ENCODE data around the gene CD320. TPM values are rescaled to one million over a fixed set of nuclear protein-coding genes. Genes with fewer than 3 reads are reported as not detected.

Gene CD320
- total RNA-seq, 1 experiment from 2014 or later = 88.0 TPM

DNA sequence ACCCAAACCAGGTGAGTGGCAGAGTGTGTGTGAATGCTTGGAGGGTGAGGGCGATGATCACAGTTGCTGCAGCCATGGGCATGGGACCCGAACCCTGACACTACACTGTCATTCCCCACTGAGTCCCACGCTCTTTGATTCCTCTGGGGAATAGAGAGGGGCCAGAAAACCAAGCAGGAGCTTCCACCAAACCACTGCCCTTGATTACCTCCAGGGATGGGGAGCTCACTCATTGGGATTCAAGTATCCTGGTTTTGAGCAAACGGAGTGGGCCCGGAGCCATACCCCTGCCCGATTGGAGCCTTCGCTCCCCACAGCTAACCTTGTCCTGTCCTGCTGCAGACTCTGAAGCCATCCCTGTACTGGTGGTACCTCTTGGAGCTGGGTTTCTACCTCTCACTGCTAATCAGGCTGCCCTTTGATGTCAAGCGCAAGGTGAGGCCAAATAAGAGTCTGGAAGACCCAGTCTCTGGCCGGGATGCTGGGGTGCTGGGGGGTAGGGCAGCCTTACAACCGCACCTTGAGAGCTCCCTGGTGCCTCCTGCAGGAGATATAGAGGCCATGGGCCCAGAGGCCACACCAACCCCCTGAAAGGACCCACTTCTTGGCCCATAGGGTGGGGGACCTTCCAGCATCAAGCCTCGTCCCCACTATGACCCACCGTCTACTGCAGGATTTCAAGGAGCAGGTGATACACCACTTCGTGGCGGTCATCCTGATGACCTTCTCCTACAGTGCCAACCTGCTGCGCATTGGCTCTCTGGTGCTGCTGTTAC, 51.7 kb downstream of the CD320 start:
- DNase-seq (ENCODE audit: extremely low read depth, low read depth) = no peak

GRCh38 chr19:8255426-8256125, 52.6 kb downstream of the CD320 start:
- DNase-seq (ENCODE audit: extremely low read depth, low read depth) = no peak

- DNase-seq (ENCODE audit: extremely low read depth, low read depth) = no peak
Observed at GRCh38 chr19:8254286-8255001, 53.7 kb downstream of the CD320 start.

GRCh38 chr19:8253678-8254077, 54.5 kb downstream of the CD320 start:
- no peak for DNase-seq (ENCODE audit: extremely low read depth, low read depth)

DNA sequence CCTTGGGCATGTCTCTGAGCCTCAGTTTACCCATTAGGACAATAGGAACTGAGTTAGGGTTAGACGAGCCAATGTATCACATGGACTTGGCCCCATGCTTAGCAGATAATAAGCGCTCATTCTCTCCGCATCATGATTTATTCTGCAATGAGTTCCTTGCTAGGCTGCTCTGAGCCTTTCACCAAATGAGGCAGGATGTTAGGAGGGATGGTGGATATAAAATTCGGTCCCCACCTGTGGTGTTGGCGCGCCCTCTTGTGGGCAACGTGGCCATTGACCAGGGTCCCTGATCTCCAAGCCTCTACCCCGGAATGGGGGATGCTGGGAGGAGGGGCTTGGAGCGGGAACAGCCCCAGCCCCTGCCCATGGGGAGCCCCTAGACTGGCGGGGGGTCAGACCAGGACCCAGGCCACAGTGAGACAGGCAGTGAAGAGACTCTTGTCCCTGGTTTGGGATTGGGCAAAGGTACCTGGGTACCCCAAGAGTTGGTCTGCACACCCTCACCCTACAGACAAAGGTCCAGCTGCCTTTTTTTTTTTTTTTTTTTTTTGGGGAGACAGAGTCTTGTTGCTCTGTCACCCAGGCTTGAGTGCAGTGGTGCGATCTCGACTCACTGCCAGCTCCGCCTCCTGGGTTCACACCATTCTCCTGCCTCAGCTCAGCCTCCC, 55.1 kb downstream of the CD320 start:
- DNase-seq (ENCODE audit: extremely low read depth, low read depth) = peak; percentile 70

Other genes starting within 250 kb of the CD320 start
- under 0.01 TPM in 1 of 2 replicates, not detected in the other for gene FBN3, start 158.8 kb downstream of the CD320 start, total RNA-seq (2014; rRNA removed; shearing (Covaris generic))
- gene CERS4, start 99.0 kb downstream of the CD320 start, total RNA-seq (2014; rRNA removed; shearing (Covaris generic)) = 5.2 and 7.0 TPM in 2 replicates
- gene NDUFA7, start 13.0 kb upstream of the CD320 start, total RNA-seq (2014; rRNA removed; shearing (Covaris generic)) = 65.7 and 78.1 TPM in 2 replicates
- 623 and 769 TPM in 2 replicates for gene RPS28, start 13.1 kb upstream of the CD320 start, total RNA-seq (2014; rRNA removed; shearing (Covaris generic))
- 1.6 and 1.8 TPM in 2 replicates for gene KANK3, start 34.9 kb upstream of the CD320 start, total RNA-seq (2014; rRNA removed; shearing (Covaris generic))
- gene ANGPTL4, start 55.8 kb upstream of the CD320 start, total RNA-seq (2014; rRNA removed; shearing (Covaris generic)) = 42.5 and 43.0 TPM in 2 replicates
- 11.7 and 15.4 TPM in 2 replicates for gene RAB11B, start 82.0 kb upstream of the CD320 start, total RNA-seq (2014; rRNA removed; shearing (Covaris generic))
- 13.0 and 15.6 TPM in 2 replicates for gene MARCHF2, start 104.9 kb upstream of the CD320 start, total RNA-seq (2014; rRNA removed; shearing (Covaris generic))
- gene HNRNPM, start 136.6 kb upstream of the CD320 start, total RNA-seq (2014; rRNA removed; shearing (Covaris generic)) = 50.8 and 69.7 TPM in 2 replicates
- gene PRAM1, start 194.3 kb upstream of the CD320 start, total RNA-seq (2014; rRNA removed; shearing (Covaris generic)) = 0.07 TPM in 1 of 2 replicates, not detected in the other
- gene ZNF414, start 205.8 kb upstream of the CD320 start, total RNA-seq (2014; rRNA removed; shearing (Covaris generic)) = 1.1 and 3.8 TPM in 2 replicates

All from NCI-H460 (cell line).